Measurements from ENCODE around the gene GADD45B.

GADD45B gene

DNA sequence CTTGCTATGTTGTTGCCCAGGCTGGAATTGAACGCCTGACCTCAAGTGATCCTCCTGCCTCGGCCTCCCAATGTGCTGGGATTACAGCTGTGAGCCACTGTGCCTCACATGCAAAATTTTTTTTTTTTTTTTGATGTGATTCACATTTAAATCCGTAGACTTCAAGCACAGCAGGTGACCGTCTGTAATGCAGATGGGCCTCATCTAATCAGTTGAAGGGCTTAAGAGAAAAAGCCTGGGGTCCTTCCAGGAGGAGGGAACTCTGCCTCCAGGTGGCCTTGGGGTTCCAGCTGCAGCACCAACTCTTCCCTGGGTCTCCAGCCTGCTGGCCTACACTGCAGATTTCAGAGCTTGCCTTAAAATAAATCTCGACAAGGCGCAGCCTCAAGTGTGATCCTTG is 43.6 kb downstream of the GADD45B start:
- no peaks in the 10 kb centered on the region for H3K9me3 ChIP-seq (ENCODE audit: insufficient read depth, low read length)
- H4K20me1 ChIP-seq (ENCODE audit: insufficient read depth, low read length), result no peaks in the 10 kb centered on the region
- H3K27ac ChIP-seq (ENCODE audit: low read length), result no peak overlapping the region
- peaks cover 5% of the 10 kb centered on the region for H3K4me1 ChIP-seq (ENCODE audit: low read length)
- H2AFZ ChIP-seq (ENCODE audit: low read depth, low read length), result no peak overlapping the region
- H3K27me3 ChIP-seq (ENCODE audit: low read depth, low read length), result no peaks in the 10 kb centered on the region
- H3K4me2 ChIP-seq (ENCODE audit: low read length), result no peak overlapping the region
- no peaks in the 10 kb centered on the region for H3K36me3 ChIP-seq (replicated peaks; ENCODE audit: low read depth, low read length)
- H3K79me2 ChIP-seq (ENCODE audit: low read length), result no peaks in the 10 kb centered on the region
- no peak overlapping the region for H3K4me3 ChIP-seq (ENCODE audit: low read length)
- H3K9ac ChIP-seq (ENCODE audit: low read length), result no peak overlapping the region
- no peak for TF ChIP-seq EZH2phosphoT487 (IDR thresholded peaks at IDR 0.05; ENCODE audit: low read depth)
- TF ChIP-seq CTCF (IDR thresholded peaks at IDR 0.05; ENCODE audit: low read depth, low read length), result no peak

- no peaks in the 10 kb centered on the region for H3K9me3 ChIP-seq (ENCODE audit: insufficient read depth, low read length)
- peaks cover 5% of the 10 kb centered on the region for H3K4me1 ChIP-seq (ENCODE audit: low read length)
- H3K27me3 ChIP-seq (ENCODE audit: low read depth, low read length), result no peaks in the 10 kb centered on the region
- no peak overlapping the region for H3K9ac ChIP-seq (ENCODE audit: low read length)
- H3K79me2 ChIP-seq (ENCODE audit: low read length), result no peaks in the 10 kb centered on the region
- no peak overlapping the region for H3K4me3 ChIP-seq (ENCODE audit: low read length)
- H4K20me1 ChIP-seq (ENCODE audit: insufficient read depth, low read length), result no peaks in the 10 kb centered on the region
- H3K4me2 ChIP-seq (ENCODE audit: low read length), result no peak overlapping the region
- TF ChIP-seq CTCF (IDR thresholded peaks at IDR 0.05; ENCODE audit: low read depth, low read length) (no peak), EZH2phosphoT487 (IDR thresholded peaks at IDR 0.05; ENCODE audit: low read depth) (no peak)
- no peak overlapping the region for H3K27ac ChIP-seq (ENCODE audit: low read length)
- no peak overlapping the region for H2AFZ ChIP-seq (ENCODE audit: low read depth, low read length)
- no peaks in the 10 kb centered on the region for H3K36me3 ChIP-seq (replicated peaks; ENCODE audit: low read depth, low read length)
Measured at GRCh38 chr19:2523630-2524311, 47.8 kb downstream of the GADD45B start.

DNA sequence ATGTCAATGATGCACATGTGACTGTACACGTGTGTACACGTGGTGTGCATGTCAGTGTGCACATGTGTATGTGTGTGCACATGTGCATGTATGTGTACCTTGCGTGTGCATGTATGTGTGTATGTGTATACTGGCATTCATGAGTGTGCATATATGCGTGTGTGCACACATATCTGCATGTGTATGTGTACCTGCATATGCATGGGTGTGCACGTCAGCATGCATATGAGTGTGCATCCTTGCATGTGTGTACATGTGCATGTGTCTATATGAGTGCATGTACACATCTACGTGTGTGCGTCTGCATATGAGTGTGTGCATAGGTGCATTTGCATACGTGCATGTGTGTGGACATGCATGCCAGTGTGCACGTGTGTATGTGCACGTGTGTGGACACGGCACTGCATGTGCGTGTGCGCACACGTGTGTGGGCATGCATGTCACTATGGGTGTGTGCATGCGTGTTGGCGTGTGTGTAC is 48.5 kb downstream of the GADD45B start:
- Histone ChIP-seq H3K79me2 (ENCODE audit: low read length) (no peaks in the 10 kb centered on the region), H3K4me1 (ENCODE audit: low read length) (peaks cover 5% of the 10 kb centered on the region), H3K4me3 (ENCODE audit: low read length) (no peak overlapping the region), H3K9ac (ENCODE audit: low read length) (no peak overlapping the region), H4K20me1 (ENCODE audit: insufficient read depth, low read length) (no peaks in the 10 kb centered on the region), H3K36me3 (replicated peaks; ENCODE audit: low read depth, low read length) (no peaks in the 10 kb centered on the region), H2AFZ (ENCODE audit: low read depth, low read length) (no peak overlapping the region), H3K27ac (ENCODE audit: low read length) (no peak overlapping the region), H3K4me2 (ENCODE audit: low read length) (no peak overlapping the region), H3K9me3 (ENCODE audit: insufficient read depth, low read length) (no peaks in the 10 kb centered on the region), H3K27me3 (ENCODE audit: low read depth, low read length) (no peaks in the 10 kb centered on the region)
- TF ChIP-seq CTCF (IDR thresholded peaks at IDR 0.05; ENCODE audit: low read depth, low read length), result no peak
- TF ChIP-seq EZH2phosphoT487 (IDR thresholded peaks at IDR 0.05; ENCODE audit: low read depth), result no peak

GRCh38 chr19:2524840-2525723 is 49.2 kb downstream of the GADD45B start:
- Histone ChIP-seq H3K27me3 (ENCODE audit: low read depth, low read length) (no peaks in the 10 kb centered on the region), H3K27ac (ENCODE audit: low read length) (no peak overlapping the region), H3K9ac (ENCODE audit: low read length) (no peak overlapping the region), H3K36me3 (replicated peaks; ENCODE audit: low read depth, low read length) (no peaks in the 10 kb centered on the region), H3K4me1 (ENCODE audit: low read length) (peaks cover 5% of the 10 kb centered on the region), H3K4me3 (ENCODE audit: low read length) (no peak overlapping the region), H3K79me2 (ENCODE audit: low read length) (no peaks in the 10 kb centered on the region), H4K20me1 (ENCODE audit: insufficient read depth, low read length) (no peaks in the 10 kb centered on the region), H2AFZ (ENCODE audit: low read depth, low read length) (no peak overlapping the region), H3K9me3 (ENCODE audit: insufficient read depth, low read length) (no peaks in the 10 kb centered on the region), H3K4me2 (ENCODE audit: low read length) (no peak overlapping the region)
- TF ChIP-seq EZH2phosphoT487 (IDR thresholded peaks at IDR 0.05; ENCODE audit: low read depth), result no peak
- TF ChIP-seq CTCF (IDR thresholded peaks at IDR 0.05; ENCODE audit: low read depth, low read length), result no peak
